SK-N-SH treated with all-trans-retinoic acid at 6 μM for 48 hours (cell line): ENCODE results near the gene LTBP3.

Experiments used
- ATAC-seq: fragments of 200-7000 bp; cut with Tn5 transposase; 3 replicates; pipeline ENCODE4 v1.9.1; 2020; ENCODE audit warnings: mild to moderate bottlenecking, moderate library complexity
- ARNTL ChIP-seq: fragments of 450-650 bp; formaldehyde crosslinking; IDR thresholded peaks from 2 replicates; pipeline ENCODE4 v1.5.0; 2020; ENCODE audit warnings: low read depth, mild to moderate bottlenecking, moderate library complexity, borderline replicate concordance
- BACH2 ChIP-seq: fragments of 250-450 bp; sonication (Bioruptor Pico); IDR thresholded peaks from 2 replicates; pipeline ENCODE4 v1.9.0; 2021; ENCODE audit warnings: mild to moderate bottlenecking, borderline replicate concordance
- CREB5 ChIP-seq: fragments of 250-450 bp; sonication (Bioruptor Pico); IDR thresholded peaks from 2 replicates; pipeline ENCODE4 v1.5.1; 2020; ENCODE audit warnings: low read depth, mild to moderate bottlenecking, moderate library complexity
- CSRNP3 ChIP-seq: fragments of 250-450 bp; sonication (Bioruptor Pico); IDR thresholded peaks from 2 replicates; pipeline ENCODE4 v1.5.1; 2021; ENCODE audit warnings: mild to moderate bottlenecking, moderate library complexity
- ESRRG ChIP-seq: fragments of 250-450 bp; sonication (Bioruptor Pico); IDR thresholded peaks from 2 replicates; pipeline ENCODE4 v1.6.1; 2021; ENCODE audit warnings: mild to moderate bottlenecking
- GLIS3 ChIP-seq: fragments of 250-450 bp; sonication (Bioruptor Pico); IDR thresholded peaks from 2 replicates; pipeline ENCODE4 v1.5.0; 2020; ENCODE audit warnings: mild to moderate bottlenecking, moderate library complexity
- ISL1 ChIP-seq: fragments of 250-450 bp; sonication (Bioruptor Pico); IDR thresholded peaks from 2 replicates; pipeline ENCODE4 v2.1.2; 2022; ENCODE audit warnings: mild to moderate bottlenecking, moderate library complexity
- PATZ1 ChIP-seq: fragments of 250-450 bp; sonication (Bioruptor Pico); IDR thresholded peaks from 2 replicates; pipeline ENCODE4 v1.8.0; 2020; ENCODE audit warnings: mild to moderate bottlenecking, moderate library complexity, borderline replicate concordance
- POU6F1 ChIP-seq: fragments of 250-450 bp; sonication (Bioruptor Pico); IDR thresholded peaks from 2 replicates; pipeline ENCODE4 v1.8.0; 2021; ENCODE audit warnings: low read depth, mild to moderate bottlenecking, moderate library complexity, borderline replicate concordance
- PPARA ChIP-seq: fragments of 250-450 bp; sonication (Bioruptor Pico); IDR thresholded peaks from 2 replicates; pipeline ENCODE4 v1.5.0; 2020; ENCODE audit warnings: mild to moderate bottlenecking, borderline replicate concordance
- RARB ChIP-seq: fragments of 250-450 bp; sonication (Bioruptor Pico); IDR thresholded peaks from 2 replicates; pipeline ENCODE4 v1.8.0; 2021; ENCODE audit warnings: mild to moderate bottlenecking, moderate library complexity
- SNAI2 ChIP-seq: fragments of 250-450 bp; sonication (Bioruptor Pico); IDR thresholded peaks from 2 replicates; pipeline ENCODE4 v1.5.0; 2020; ENCODE audit warnings: mild to moderate bottlenecking, moderate library complexity
- TCF4 ChIP-seq: fragments of 250-450 bp; sonication (Bioruptor Pico); IDR thresholded peaks from 2 replicates; pipeline ENCODE4 v1.8.0; 2021; ENCODE audit warnings: mild to moderate bottlenecking, moderate library complexity, borderline replicate concordance
- TOX ChIP-seq: fragments of 250-450 bp; sonication (Bioruptor Pico); IDR thresholded peaks from 2 replicates; pipeline ENCODE4 v1.8.0; 2021; ENCODE audit warnings: mild to moderate bottlenecking, moderate library complexity, borderline replicate concordance
- TSHZ2 ChIP-seq: fragments of 250-450 bp; sonication (Bioruptor Pico); IDR thresholded peaks from 2 replicates; pipeline ENCODE4 v1.5.0; 2020; ENCODE audit warnings: mild to moderate bottlenecking, moderate library complexity
- ZFP3 ChIP-seq: fragments of 250-450 bp; sonication (Bioruptor Pico); IDR thresholded peaks from 2 replicates; pipeline ENCODE4 v1.5.0; 2020; ENCODE audit warnings: mild to moderate bottlenecking, moderate library complexity
- ZFP30 ChIP-seq: fragments of 450-650 bp; formaldehyde crosslinking; IDR thresholded peaks from 2 replicates; pipeline ENCODE4 v1.5.0; 2022; ENCODE audit warnings: mild to moderate bottlenecking, moderate library complexity
- ZNF565 ChIP-seq: fragments of 450-650 bp; formaldehyde crosslinking; conservative IDR thresholded peaks from 2 replicates; pipeline ENCODE4 v1.5.0; 2020; ENCODE audit warnings: low read depth, mild to moderate bottlenecking, moderate library complexity
- ZNF70 ChIP-seq: fragments of 450-650 bp; formaldehyde crosslinking; IDR thresholded peaks from 2 replicates; pipeline ENCODE4 v1.5.0; 2020; ENCODE audit warnings: mild to moderate bottlenecking, moderate library complexity
- ZNF8 ChIP-seq: fragments of 450-650 bp; formaldehyde crosslinking; IDR thresholded peaks from 2 replicates; pipeline ENCODE4 v1.5.0; 2020; ENCODE audit warnings: mild to moderate bottlenecking, moderate library complexity

Gene LTBP3

GRCh38 chr11:65604258-65604657, 46.1 kb upstream of the LTBP3 start:
- TF ChIP-seq PPARA (CRISPR knock-in tag) (no peak), ZNF565 (CRISPR knock-in tag) (no peak), BACH2 (CRISPR knock-in tag) (no peak), TOX (CRISPR knock-in tag) (no peak), ZFP30 (CRISPR knock-in tag) (no peak), PATZ1 (CRISPR knock-in tag) (no peak), ESRRG (CRISPR knock-in tag) (no peak), SNAI2 (CRISPR knock-in tag) (no peak), ZNF8 (CRISPR knock-in tag) (no peak), CSRNP3 (CRISPR knock-in tag) (no peak), GLIS3 (CRISPR knock-in tag) (no peak), ZNF70 (CRISPR knock-in tag) (no peak), ARNTL (CRISPR knock-in tag) (no peak), RARB (CRISPR knock-in tag) (no peak), TSHZ2 (CRISPR knock-in tag) (no peak), TCF4 (CRISPR knock-in tag) (no peak), POU6F1 (CRISPR knock-in tag) (no peak), ZFP3 (CRISPR knock-in tag) (no peak), ISL1 (CRISPR knock-in tag) (no peak), CREB5 (CRISPR knock-in tag) (no peak)
- ATAC-seq, result no peak

- ATAC-seq, result no peak
- TF ChIP-seq TOX (CRISPR knock-in tag) (no peak), CSRNP3 (CRISPR knock-in tag) (no peak), ZNF565 (CRISPR knock-in tag) (no peak), SNAI2 (CRISPR knock-in tag) (no peak), RARB (CRISPR knock-in tag) (no peak), TSHZ2 (CRISPR knock-in tag) (no peak)
- TF ChIP-seq, all 23 proteins: peak for 0
Observed at GRCh38 chr11:65599955-65600246, 41.7 kb upstream of the LTBP3 start.
